Activated CD4-positive, alpha-beta T cell treated with anti-CD3 and anti-CD28 coated beads, Interleukin-2, amount 50 U/mL, for 16 hours (primary cell): ENCODE measurements around the gene BLOC1S5.
"Not testable (repeated sequence)": the region's sequence is repeated elsewhere in the genome, so short reads cannot be mapped to it uniquely, and the experiment has no call there.

Experiments
- DNase-seq: peaks from one replicate; pipeline ENCODE4 v3.0.0-alpha.2; 2020

Gene BLOC1S5

DNA sequence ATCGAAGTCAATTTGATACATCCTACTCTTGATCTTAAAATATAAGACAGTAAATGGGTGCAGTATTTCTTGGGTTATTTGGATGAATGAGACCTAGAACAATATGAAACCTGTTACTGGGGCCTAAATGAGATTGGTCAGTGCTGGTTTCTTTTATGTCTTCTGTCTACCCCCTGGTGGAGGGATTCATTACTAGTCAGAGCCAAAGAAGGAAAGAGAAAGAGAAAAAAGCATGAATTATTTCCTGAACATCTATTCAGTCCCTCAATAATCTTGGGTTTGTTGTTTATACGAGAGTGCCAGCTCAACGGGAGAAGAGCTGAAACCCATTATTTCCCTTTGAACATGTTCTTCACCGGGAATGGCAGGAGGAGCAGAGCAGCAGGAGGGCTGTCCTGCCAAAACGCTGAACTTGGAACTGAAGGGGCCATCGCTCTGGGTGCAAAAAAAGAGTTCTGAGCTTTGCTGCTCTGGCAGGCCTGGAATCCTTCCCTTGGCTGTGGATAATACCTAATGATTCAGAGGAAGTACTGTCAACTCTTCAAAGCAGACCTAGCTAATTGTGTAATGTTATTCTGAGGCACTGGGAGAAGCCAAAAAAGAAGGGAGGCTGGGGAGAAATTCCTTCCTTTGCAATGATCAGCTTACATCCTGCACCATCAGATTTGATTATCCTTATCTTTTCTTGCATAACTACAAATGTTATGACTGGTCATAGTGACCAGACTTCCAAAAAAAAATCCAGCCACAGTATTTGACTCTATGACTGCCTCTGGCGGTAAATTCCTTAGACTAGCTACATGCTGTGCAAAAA lies 72.0 kb downstream of the BLOC1S5 start:
- no peak for DNase-seq

DNA sequence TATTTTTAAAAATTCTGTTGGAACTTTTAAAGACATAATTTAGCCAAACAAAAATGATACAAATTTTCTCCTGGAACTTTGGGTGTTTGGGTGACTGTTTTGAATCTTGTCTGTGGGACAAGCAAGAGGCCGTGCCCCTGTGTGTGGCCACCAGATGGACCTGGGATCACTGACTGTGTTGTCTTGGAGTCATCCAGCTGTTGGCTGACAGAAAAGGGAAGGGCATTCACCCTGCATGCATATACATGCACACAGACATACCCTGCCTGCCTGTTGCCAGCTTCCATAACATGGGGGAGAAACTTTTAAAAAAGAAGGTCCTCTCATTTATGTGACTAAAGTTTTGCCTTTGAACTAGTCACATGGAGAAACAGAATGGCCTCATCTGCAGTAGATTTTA lies 72.7 kb downstream of the BLOC1S5 start:
- no peak for DNase-seq

DNA sequence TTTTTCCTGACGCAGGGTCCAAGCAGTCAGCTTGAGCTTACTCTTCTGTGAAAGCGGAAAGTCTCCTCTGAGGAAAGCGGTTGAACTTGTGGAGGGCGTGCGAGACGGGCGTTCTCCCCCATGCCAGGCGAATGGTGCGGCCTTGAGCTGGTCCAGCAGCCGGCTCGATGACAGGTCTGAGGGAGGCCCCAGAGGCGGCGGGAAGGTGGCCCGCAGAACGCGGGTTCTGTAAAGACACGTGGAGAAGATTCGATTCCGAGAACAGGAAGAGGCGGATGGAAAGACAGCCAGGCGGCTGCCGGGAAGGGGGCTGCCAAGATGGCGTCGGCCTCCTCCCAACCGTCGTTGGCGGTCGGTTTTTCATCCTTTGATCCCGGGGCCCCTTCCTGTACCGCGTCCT lies 78.0 kb downstream of the BLOC1S5 start:
- DNase-seq, result no peak

DNA sequence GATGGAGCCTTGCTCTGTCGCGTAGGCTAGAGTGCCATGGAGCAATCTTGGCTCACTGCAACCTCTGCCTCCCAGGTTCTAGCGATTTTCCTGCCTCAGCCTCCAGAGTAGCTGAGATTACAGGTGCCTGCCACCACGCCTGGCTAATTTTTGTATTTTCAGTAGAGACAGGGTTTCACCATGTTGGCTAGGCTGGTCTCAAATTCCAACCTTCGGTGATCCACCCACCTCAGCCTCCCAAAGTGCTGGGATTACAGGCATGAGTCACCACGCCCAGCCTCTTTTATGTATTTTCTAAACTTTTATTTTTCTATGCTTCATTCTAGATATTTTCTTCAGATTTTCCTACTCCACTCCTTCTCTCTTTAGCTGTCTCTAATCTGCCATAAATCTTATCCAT lies 80.2 kb downstream of the BLOC1S5 start:
- not testable (repeated sequence) for DNase-seq

DNA sequence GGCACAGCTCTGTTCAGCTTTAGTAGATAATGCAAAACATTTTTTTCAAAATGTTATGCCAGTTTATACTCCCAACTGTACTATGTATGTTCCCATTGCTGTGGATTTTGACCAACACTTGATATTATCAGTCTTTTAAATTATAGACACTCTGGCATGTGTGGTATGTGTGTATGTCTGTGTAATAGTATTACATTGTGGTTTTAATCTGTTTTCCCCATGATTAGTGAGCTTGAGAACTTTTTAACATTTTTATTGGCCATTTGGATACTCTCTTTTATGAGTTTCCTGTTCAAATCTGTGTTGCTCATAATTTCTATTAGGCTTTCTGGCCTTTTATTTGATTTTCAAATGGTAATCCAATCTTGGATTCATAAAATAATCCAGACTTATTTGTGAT lies 84.4 kb downstream of the BLOC1S5 start:
- DNase-seq, result no peak

DNA sequence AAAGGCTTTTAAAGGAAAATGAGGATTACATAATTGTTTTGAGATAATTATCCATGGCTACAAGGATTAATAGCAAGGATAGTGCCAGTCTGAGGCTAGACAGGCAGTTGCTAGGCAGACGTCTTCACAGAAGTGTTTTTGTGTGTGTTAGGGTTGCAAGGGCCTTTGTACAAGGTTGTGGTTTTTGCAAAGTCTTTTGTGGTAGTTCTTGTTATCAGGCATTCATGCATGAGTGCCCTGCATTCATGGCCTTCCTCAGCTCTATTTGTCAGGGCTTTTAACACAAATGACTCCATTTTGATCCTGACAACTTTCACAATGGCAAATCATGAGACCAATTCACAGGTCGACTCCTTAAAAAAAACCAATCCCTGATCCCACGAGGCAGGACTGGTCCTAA lies 85.5 kb downstream of the BLOC1S5 start:
- DNase-seq, result no peak

DNA sequence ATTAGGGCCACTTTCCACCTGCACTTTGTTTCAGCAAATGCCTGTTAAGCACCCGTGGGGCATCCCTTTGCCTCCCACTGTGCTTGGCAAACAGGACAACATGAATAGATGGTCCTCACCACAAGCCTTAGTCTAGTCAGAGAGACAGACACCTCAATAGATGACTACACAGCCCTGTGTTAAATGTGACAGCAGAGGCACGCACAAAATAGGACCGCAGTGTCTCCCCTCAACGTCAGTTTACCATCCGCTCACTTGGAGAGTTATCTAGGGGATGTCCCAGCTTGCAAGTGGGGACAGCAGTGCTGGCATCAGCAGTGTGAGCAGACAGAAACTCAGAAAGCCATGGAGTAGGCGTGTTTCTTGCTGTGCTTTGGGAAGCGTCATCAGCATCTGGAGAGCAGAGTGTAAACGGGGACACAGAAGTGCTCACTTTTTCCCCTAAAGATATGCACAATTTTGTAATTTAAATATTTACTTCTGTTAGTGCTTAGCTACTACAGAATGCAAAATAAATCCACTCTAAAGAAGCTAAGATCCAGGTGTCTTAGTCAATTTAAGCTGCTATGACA lies 87.6 kb downstream of the BLOC1S5 start:
- no peak for DNase-seq

DNA sequence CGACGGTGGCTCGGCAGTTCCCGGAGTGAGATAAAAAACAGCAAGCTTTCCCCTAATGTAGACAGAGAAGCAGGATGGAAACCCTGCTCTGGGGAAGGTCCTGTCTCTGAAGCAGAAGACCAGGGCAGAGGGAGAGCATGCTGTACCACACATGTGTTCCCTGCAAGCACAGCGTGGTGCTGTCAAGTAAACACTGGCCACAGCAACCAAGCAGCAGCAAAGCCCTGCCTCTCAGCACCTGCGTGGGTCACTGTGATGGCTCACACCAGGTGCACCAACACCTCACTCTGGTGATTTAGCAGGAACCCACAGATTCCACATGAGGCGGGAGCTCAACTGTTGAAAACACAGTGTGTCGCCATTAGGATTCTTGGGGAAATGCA lies 88.4 kb downstream of the BLOC1S5 start:
- DNase-seq, result no peak

DNA sequence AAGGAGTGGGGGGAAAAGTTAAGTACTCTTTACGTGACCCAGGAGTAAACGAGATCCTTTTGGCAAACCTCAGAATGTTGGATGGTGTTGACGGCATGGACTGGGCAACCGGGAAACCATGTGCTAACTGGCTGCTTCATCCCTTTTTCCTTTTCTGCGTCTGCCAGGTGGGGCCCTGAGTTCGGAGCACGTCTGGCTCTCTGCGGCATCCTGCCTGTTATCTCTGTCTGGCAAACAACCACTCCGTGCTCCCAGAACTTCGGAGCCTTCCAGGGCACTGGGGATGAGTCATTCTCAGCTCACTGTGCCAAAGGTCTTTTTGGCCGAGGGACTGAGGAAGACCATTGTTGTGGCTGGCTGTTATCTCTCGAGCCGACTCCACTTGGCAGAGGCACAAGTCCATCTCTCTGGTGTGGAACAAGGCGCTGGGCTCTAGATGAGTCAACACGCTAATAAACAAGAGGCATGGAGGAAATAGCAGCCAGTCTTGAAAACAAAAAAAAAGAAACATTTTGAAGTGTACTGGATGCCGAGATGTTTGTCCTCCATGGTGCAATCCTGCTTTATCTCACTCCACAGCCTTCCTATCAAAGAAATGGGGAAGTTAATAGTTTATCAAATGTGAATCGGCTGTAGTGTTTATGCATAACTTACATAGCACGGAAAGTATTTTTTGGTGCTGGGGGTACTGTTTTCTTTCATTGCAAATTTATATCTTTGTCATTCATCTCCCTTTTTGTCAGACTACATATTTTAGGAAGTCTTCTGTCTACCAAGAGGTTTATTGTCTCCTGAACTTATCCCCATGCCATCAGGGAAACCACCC lies 89.0 kb downstream of the BLOC1S5 start:
- DNase-seq, result peak; percentile 0

DNA sequence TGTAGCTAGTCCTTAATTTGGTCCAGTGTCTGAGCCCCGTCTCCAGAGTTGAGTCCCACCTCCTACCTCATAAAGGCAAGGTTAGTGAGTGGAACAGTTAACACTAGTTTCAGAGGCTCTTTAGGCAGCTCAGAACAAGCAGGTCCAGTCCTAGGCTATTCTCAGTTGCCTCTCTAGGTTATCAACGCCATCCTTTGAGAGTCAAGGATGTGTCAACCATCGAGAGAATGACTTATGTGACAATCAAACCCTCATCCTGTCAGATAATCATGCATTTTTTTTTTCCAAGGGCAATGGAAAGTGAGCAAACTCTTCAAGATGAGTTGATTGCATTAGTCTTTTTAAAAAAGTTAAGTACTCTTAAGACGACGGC lies 89.6 kb downstream of the BLOC1S5 start:
- DNase-seq, result no peak

DNA sequence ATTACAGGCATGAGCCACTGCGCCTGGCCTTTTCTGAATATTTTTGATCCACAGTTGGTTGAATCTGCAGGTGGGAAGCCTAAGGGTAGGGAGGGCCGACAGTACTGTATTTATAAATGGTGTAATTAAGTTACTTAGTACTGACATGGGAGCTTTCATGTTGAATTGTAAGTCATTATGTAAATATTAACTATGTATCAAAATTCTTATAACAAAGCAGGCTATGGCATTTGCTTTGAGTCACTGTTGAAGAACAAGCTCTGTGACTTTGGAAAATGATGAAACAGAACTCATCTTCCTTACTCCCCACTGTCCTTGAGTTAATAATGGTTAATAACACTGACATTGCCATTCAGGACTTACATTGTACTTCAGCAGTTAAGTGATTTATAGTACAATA lies 90.6 kb downstream of the BLOC1S5 start:
- no peak for DNase-seq

DNA sequence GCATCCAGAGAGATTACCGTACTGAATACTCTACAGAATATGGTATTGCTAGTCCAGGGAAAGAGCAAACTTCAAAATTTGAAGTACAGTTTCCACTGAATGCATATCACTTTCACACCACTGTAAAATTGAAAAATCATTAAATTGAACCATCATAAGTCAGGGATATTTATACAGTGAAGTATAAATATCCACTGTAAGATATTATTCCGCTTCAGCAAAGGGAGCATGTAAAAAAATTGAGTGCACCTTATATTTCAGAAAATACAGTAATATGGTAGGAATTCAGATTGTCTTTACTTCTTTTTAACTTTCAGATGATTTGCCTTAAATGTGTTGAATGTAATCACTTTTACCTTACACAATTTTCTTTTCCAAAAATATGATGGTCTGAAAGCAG lies 92.7 kb downstream of the BLOC1S5 start:
- no peak for DNase-seq

DNA sequence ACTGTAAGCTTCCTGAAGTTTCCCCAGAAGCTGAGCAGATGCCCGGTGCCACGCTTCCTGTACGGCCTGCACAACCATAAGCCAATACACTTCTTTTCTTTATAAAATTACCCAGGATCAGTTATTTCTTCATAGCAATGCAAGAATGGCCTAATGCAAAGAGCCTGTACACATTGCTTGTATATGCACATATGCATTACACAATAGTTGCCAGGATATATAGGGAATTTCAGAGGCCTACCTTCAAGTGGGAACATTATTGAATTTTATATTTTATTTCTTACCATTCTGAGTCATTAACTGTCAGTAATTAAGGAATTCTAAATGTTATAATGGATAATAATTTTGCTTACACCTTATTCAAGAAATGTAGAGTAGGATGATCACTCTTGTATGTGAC lies 93.6 kb downstream of the BLOC1S5 start:
- no peak for DNase-seq
